NB4 (cell line): ENCODE measurements around the gene CELF4.

Experiments
- CTCF ChIP-seq: IDR thresholded peaks from one replicate; pipeline ENCODE4 v1.5.1; 2012; ENCODE audit warnings: low read depth, low read length
- MAX ChIP-seq: IDR thresholded peaks from 2 replicates; pipeline ENCODE4 v1.6.1; 2011; ENCODE audit warnings: low read depth, low read length
- MYC ChIP-seq: IDR thresholded peaks from 2 replicates; pipeline ENCODE4 v1.6.1; 2011; ENCODE audit warnings: low read depth, low read length
- POLR2A ChIP-seq: IDR thresholded peaks from 2 replicates; pipeline ENCODE4 v1.6.1; 2011; ENCODE audit warnings: mild to moderate bottlenecking; ENCODE audit not compliant: insufficient read length; ENCODE audit errors: extremely low read depth

- TF ChIP-seq CTCF (no peak), POLR2A (no peak), MAX (no peak), MYC (no peak)
Observed at GRCh38 chr18:37565101-37565976, at the start of gene CELF4.
